GM12878 (cell line): ENCODE results near the gene CDKN3. TPM values are rescaled to one million over a fixed set of nuclear protein-coding genes. Genes with fewer than 3 reads are reported as not detected.

Experiments
- ATAC-seq: fragments of 200-7000 bp; cut with Tn5 transposase; 3 replicates; pipeline ENCODE4 v1.9.1; 2020; ENCODE audit warnings: mild to moderate bottlenecking, moderate library complexity
- BruUV-seq: library from RNA; stranded (reverse); fragments of 400-500 nt; replicated peaks from 2 replicates; lab custom pipeline; 2021; lab: Mats Ljungman, UMichigan
- CTCF ChIA-PET: fragments of 300-600 bp; sonication (Branson Sonifier 250); formaldehyde crosslinking; extraction: SDS; loops from one replicate; lab custom pipeline; 2021; ENCODE audit warnings: inconsistent platforms; lab: Yijun Ruan, JAX
- POLR2A ChIA-PET: fragments of 350-600 bp; formaldehyde crosslinking; extraction: SDS; loops from one replicate; lab custom pipeline; 2021; ENCODE audit warnings: inconsistent platforms; lab: Charles Lee
- RAD21 ChIA-PET: fragments of 300-600 bp; sonication (Branson Sonifier 250); formaldehyde crosslinking; loops from one replicate; lab custom pipeline; 2023; ENCODE audit warnings: antibody characterized with exemption; ENCODE audit not compliant: unreplicated experiment; lab: Charles Lee
- SMC1A ChIA-PET: fragments of 300-600 bp; sonication (Branson Sonifier 250); formaldehyde crosslinking; loops from one replicate; lab custom pipeline; 2023; ENCODE audit not compliant: unreplicated experiment, uncharacterized antibody; lab: Charles Lee
- DNase-seq: peaks from one replicate; pipeline ENCODE4 v3.0.0-alpha.2; 2011; ENCODE audit warnings: low read depth, low spot score
- FAIRE-seq: peaks from 3 replicates; lab custom pipeline; 2011; peaks lifted over from hg19 to GRCh38; lab: Jason Lieb, UNC
- H2AFZ ChIP-seq: 2 replicates; pipeline ENCODE4 v1.6.0; 2011; ENCODE audit warnings: low read depth, low read length, control low read depth; ENCODE audit not compliant: control insufficient read depth
- H3K27ac ChIP-seq: 2 replicates; pipeline ENCODE4 v1.5.1; 2011; ENCODE audit warnings: control low read depth; ENCODE audit not compliant: control insufficient read depth, insufficient read depth
- H3K27me3 ChIP-seq, 2 experiments: replicated peaks in 1 of 2; 2 replicates each; pipeline versions ENCODE4 v1.6.0 to v1.6.1; 2011; ENCODE audit warnings: low read length in 1 of 2; ENCODE audit not compliant: control insufficient read depth in 2 of 2, insufficient read depth in 2 of 2
- H3K36me3 ChIP-seq, 2 experiments: 2 replicates each; pipeline ENCODE4 v1.5.1; 2011; ENCODE audit warnings: low read length in 1 of 2; ENCODE audit not compliant: control insufficient read depth in 2 of 2, insufficient read depth in 2 of 2
- H3K4me1 ChIP-seq: 2 replicates; pipeline ENCODE4 v1.6.1; 2011; ENCODE audit warnings: mild to moderate bottlenecking, low read length, moderate library complexity, mixed read lengths; ENCODE audit not compliant: control insufficient read depth, insufficient read depth
- H3K4me2 ChIP-seq: 2 replicates; pipeline ENCODE4 v1.6.0; 2011; ENCODE audit warnings: control low read depth; ENCODE audit not compliant: control insufficient read depth, insufficient read depth
- H3K4me3 ChIP-seq: fragments of 200-600 bp; sonication (generic); 2 replicates; pipeline ENCODE4 v1.5.1; 2016
- H3K79me2 ChIP-seq: 2 replicates; pipeline ENCODE4 v1.6.0; 2011; ENCODE audit warnings: low read length; ENCODE audit not compliant: control insufficient read depth, insufficient read depth
- H3K9ac ChIP-seq: 2 replicates; pipeline ENCODE4 v1.8.0; 2011; ENCODE audit warnings: low read length, control low read depth, mixed read lengths; ENCODE audit not compliant: control insufficient read depth, insufficient read depth
- H3K9me3 ChIP-seq: replicated peaks from 3 replicates; pipeline ENCODE4 v1.5.1; 2011; ENCODE audit warnings: mild to moderate bottlenecking, low read length; ENCODE audit not compliant: control insufficient read depth, insufficient read depth
- H4K20me1 ChIP-seq: 2 replicates; pipeline ENCODE4 v1.6.0; 2011; ENCODE audit not compliant: control insufficient read depth, insufficient read depth
- BCL11A ChIP-seq: IDR thresholded peaks from 2 replicates; pipeline ENCODE4 v1.6.1; 2011; ENCODE audit warnings: low read depth, low read length
- BHLHE40 ChIP-seq, 2 experiments: fragments of 450-650 bp in 1 of 2; IDR thresholded peaks; 2 replicates each; pipeline ENCODE4 v1.6.1; 2011 to 2017; ENCODE audit warnings: low read depth in 2 of 2, borderline replicate concordance in 1 of 2, improper control_type of control experiment in 1 of 2, low read length in 1 of 2, mild to moderate bottlenecking in 1 of 2
- CHD2 ChIP-seq: IDR thresholded peaks from 2 replicates; pipeline ENCODE4 v1.6.1; 2011; ENCODE audit warnings: low read depth, low read length, improper control_type of control experiment, borderline replicate concordance
- EP300 ChIP-seq, 2 experiments: fragments of 150-350 bp in 1 of 2; IDR thresholded peaks; 2 replicates each; pipeline ENCODE4 v1.6.1; 2011 to 2012; ENCODE audit warnings: low read depth in 2 of 2, low read length in 2 of 2, borderline replicate concordance in 1 of 2, improper control_type of control experiment in 1 of 2, inconsistent platforms in 1 of 2; ENCODE audit not compliant: control insufficient read depth in 1 of 2
- HCFC1 ChIP-seq: fragments of 150-350 bp; IDR thresholded peaks from 2 replicates; pipeline ENCODE4 v1.6.1; 2014; ENCODE audit warnings: low read length
- IRF5 ChIP-seq: fragments of 450-650 bp; IDR thresholded peaks from 2 replicates; pipeline ENCODE4 v1.6.1; 2017; ENCODE audit warnings: borderline replicate concordance
- NBN ChIP-seq: fragments of 450-650 bp; IDR thresholded peaks from 2 replicates; pipeline ENCODE4 v1.6.1; 2016
- NFXL1 ChIP-seq: fragments of 450-650 bp; IDR thresholded peaks from 2 replicates; pipeline ENCODE4 v1.6.1; 2017; ENCODE audit warnings: antibody characterized with exemption, mild to moderate bottlenecking, borderline replicate concordance
- YY1 ChIP-seq: IDR thresholded peaks from 2 replicates; pipeline ENCODE4 v1.6.1; 2011; ENCODE audit warnings: low read depth, mild to moderate bottlenecking, low read length
- ZNF384 ChIP-seq: IDR thresholded peaks from 2 replicates; pipeline ENCODE4 v1.6.1; 2012; ENCODE audit warnings: low read depth, mild to moderate bottlenecking, low read length, improper control_type of control experiment, borderline replicate concordance
- WGBS: methylation state at CpG from one replicate; pipeline ENCODE4 v1.1.6; 2016; ENCODE audit warnings: low lambda C conversion rate; ENCODE audit not compliant: insufficient replicate concordance, insufficient coverage; ENCODE audit errors: missing lambda C conversion rate; 5-methylcytosine and 5-hydroxymethylcytosine counted together
- in situ Hi-C: fragments of 300-500 bp; cut with MboI; formaldehyde crosslinking; loops from 9 replicates; pipeline ENCODE4 v1.14.3; 2018; ENCODE audit warnings: mixed read lengths
- intact Hi-C: fragments of 100-400 bp; cut with micrococcal nuclease; formaldehyde crosslinking; loops from one replicate; pipeline ENCODE4 v1.14.2; 2022; ENCODE audit not compliant: unreplicated experiment
- polyA plus RNA-seq, 11 experiments: library from polyadenylated mRNA; depleted of rRNA in 4 of 11; unstranded in 6 of 11; stranded (reverse) in 5 of 11; fragments of >200 nt; fragmentation: Nextera tagmentation in 4 of 11; fragmentation: Illumina TruSeq in 1 of 11; extraction: Ambion mirVana in 4 of 11; extraction: Trizol in 1 of 11; gene quantifications; 1 replicate in 1 of 11; 2 replicates in 10 of 11; pipeline versions ENCODE4 v1.2.1 to v1.2.3, GENCODE V29; 2011 to 2016; ENCODE audit warnings: inconsistent platforms in 2 of 11, missing spikeins in 2 of 11, low read depth in 1 of 11
- total RNA-seq, 4 experiments: library from RNA; depleted of rRNA in 3 of 4; stranded (reverse); fragments of >200 nt in 3 of 4; fragmentation: Illumina TruSeq in 1 of 4; extraction: Trizol in 1 of 4; gene quantifications; 2 replicates each; pipeline versions ENCODE4 v1.2.1 to v1.2.3, GENCODE V29; 2013 to 2021
- TF ChIP-seq, protein P1 (sequence below): fragments of 450-650 bp; IDR thresholded peaks from 2 replicates; pipeline ENCODE4 v1.6.1; 2017; ENCODE audit warnings: antibody characterized with exemption, mild to moderate bottlenecking, moderate library complexity
- TF ChIP-seq, protein P2 (sequence below), 3 experiments: IDR thresholded peaks in 2 of 3; conservative IDR thresholded peaks in 1 of 3; 2 replicates each; pipeline ENCODE4 v1.5.1; 2011; ENCODE audit warnings: low read depth in 3 of 3, low read length in 3 of 3, mild to moderate bottlenecking in 3 of 3, control low read depth in 2 of 3, moderate library complexity in 2 of 3, inconsistent platforms in 1 of 3, mixed read lengths in 1 of 3; ENCODE audit not compliant: control insufficient read depth in 2 of 3, insufficient read depth in 1 of 3; ENCODE audit errors: extremely low read depth in 1 of 3

The CDKN3 gene
- total and polyA plus RNA-seq, 10 of the 15 experiments (the other 5 are each of a cell fraction or from before 2014, with no cell fraction given) = 54.9 to 197 (median 111) TPM

- H3K4me1 ChIP-seq = no peaks in the 10 kb centered on the region
- no peak overlapping the region for H2AFZ ChIP-seq
- no peak overlapping the region for H3K4me3 ChIP-seq
- ChIA-PET SMC1A (interaction anchor here (0.5 to 0.9 kb wide), 2 partner anchors 8 to 464 kb away, joined by 3 read pairs; no protein-coding TSS in a partner anchor), CTCF (interaction anchor here (0.7 to 2.4 kb wide), 8 partner anchors 19 to 324 kb away, joined by 3 to 13 read pairs (median 4); no protein-coding TSS in a partner anchor), RAD21 (interaction anchor here (1.1 to 1.5 kb wide), 2 partner anchors 54 to 122 kb away, joined by 3 to 4 read pairs; partner anchors contain the start of gene GMFB), POLR2A (interaction anchor here (0.6 kb wide), 1 partner anchor 464 kb away, joined by 8 read pairs; no protein-coding TSS in a partner anchor)
- no peaks in the 10 kb centered on the region for H3K79me2 ChIP-seq
- H3K9ac ChIP-seq = no peak overlapping the region
- H4K20me1 ChIP-seq = no peaks in the 10 kb centered on the region
- DNase-seq (no peak), FAIRE-seq (peak; percentile 18), ATAC-seq (peak; percentile 95)
- WGBS = 41% methylated on average over 9 of the region's 9 CpGs
- intact Hi-C loops (loop anchor here (1.0 to 10.0 kb wide), 3 partner anchors 53 to 408 kb away; no protein-coding TSS in a partner anchor), in situ Hi-C loops (no loop called here)
- no peak overlapping the region for H3K4me2 ChIP-seq
- H3K36me3 ChIP-seq = no peaks in the 10 kb centered on the region
- 0 out of 4 replicates have a peak, but pooled peaks cover 0 to 3% of the 10 kb centered on the region in 2 experiments for H3K27me3 ChIP-seq
- BruUV-seq = no TSS peak
- no peak overlapping the region for H3K27ac ChIP-seq
- H3K9me3 ChIP-seq = no peaks in the 10 kb centered on the region
- TF ChIP-seq IRF5 (no peak), BHLHE40 (IDR thresholded peaks at IDR 0.05; ENCODE audit: borderline replicate concordance in 1 of 2, low read depth in 2 of 2, low read length in 1 of 2) (no peak), EP300 (IDR thresholded peaks at IDR 0.05; ENCODE audit: borderline replicate concordance in 1 of 2, control insufficient read depth in 1 of 2, low read depth in 2 of 2, low read length in 2 of 2) (no peak), ZNF384 (no peak), CHD2 (no peak), BCL11A (no peak), YY1 (no peak), NFXL1 (no peak), HCFC1 (no peak), NBN (no peak)
- TF ChIP-seq, protein P1, sequence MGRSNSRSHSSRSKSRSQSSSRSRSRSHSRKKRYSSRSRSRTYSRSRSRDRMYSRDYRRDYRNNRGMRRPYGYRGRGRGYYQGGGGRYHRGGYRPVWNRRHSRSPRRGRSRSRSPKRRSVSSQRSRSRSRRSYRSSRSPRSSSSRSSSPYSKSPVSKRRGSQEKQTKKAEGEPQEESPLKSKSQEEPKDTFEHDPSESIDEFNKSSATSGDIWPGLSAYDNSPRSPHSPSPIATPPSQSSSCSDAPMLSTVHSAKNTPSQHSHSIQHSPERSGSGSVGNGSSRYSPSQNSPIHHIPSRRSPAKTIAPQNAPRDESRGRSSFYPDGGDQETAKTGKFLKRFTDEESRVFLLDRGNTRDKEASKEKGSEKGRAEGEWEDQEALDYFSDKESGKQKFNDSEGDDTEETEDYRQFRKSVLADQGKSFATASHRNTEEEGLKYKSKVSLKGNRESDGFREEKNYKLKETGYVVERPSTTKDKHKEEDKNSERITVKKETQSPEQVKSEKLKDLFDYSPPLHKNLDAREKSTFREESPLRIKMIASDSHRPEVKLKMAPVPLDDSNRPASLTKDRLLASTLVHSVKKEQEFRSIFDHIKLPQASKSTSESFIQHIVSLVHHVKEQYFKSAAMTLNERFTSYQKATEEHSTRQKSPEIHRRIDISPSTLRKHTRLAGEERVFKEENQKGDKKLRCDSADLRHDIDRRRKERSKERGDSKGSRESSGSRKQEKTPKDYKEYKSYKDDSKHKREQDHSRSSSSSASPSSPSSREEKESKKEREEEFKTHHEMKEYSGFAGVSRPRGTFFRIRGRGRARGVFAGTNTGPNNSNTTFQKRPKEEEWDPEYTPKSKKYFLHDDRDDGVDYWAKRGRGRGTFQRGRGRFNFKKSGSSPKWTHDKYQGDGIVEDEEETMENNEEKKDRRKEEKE = no peak
- TF ChIP-seq, protein P2, sequence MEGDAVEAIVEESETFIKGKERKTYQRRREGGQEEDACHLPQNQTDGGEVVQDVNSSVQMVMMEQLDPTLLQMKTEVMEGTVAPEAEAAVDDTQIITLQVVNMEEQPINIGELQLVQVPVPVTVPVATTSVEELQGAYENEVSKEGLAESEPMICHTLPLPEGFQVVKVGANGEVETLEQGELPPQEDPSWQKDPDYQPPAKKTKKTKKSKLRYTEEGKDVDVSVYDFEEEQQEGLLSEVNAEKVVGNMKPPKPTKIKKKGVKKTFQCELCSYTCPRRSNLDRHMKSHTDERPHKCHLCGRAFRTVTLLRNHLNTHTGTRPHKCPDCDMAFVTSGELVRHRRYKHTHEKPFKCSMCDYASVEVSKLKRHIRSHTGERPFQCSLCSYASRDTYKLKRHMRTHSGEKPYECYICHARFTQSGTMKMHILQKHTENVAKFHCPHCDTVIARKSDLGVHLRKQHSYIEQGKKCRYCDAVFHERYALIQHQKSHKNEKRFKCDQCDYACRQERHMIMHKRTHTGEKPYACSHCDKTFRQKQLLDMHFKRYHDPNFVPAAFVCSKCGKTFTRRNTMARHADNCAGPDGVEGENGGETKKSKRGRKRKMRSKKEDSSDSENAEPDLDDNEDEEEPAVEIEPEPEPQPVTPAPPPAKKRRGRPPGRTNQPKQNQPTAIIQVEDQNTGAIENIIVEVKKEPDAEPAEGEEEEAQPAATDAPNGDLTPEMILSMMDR (IDR thresholded peaks at IDR 0.05 in 2 of 3, conservative IDR thresholded peaks at IDR 0.05 in 1 of 3; ENCODE audit: control insufficient read depth in 2 of 3, extremely low read depth in 1 of 3, insufficient read depth in 1 of 3, low read depth in 3 of 3, low read length in 3 of 3) = peak; percentile 54 to 74 (median 58); a peak in 5 of 6 replicates
Observed at GRCh38 chr14:54366736-54367735, 29.8 kb upstream of the CDKN3 start.
